Body of pancreas (tissue), 4 donors: Measurements from ENCODE around the gene SRSF5. TPM values are rescaled to one million over a fixed set of nuclear protein-coding genes. Genes with fewer than 3 reads are reported as not detected.

Experiments used
- ATAC-seq: fragments of 150-250 bp; one replicate; pipeline ENCODE4 v1.9.1; 2016
- DNase-seq, 4 donors: peaks; one replicate each; pipeline ENCODE4 v3.0.0-alpha.2; 2019
- H3K27ac ChIP-seq, 4 donors: fragments of 200-600 bp; sonication (generic); 1 replicate in 3 of 4; 2 replicates in 1 of 4; pipeline versions ENCODE4 v1.5.1 to v1.6.1; 2016 to 2019; ENCODE audit warnings: mild to moderate bottlenecking in 1 of 4, mixed read lengths in 1 of 4, moderate library complexity in 1 of 4
- H3K27me3 ChIP-seq, 2 donors: fragments of 200-600 bp; sonication (generic); one replicate each; pipeline ENCODE4 v1.6.0; 2016; ENCODE audit warnings: mild to moderate bottlenecking in 1 of 2
- H3K36me3 ChIP-seq, 2 donors: fragments of 200-600 bp; sonication (generic); replicated peaks in 1 of 2; 2 replicates each; pipeline ENCODE4 v1.5.1; 2016; ENCODE audit warnings: low read depth in 2 of 2; ENCODE audit not compliant: insufficient read depth in 1 of 2
- H3K4me1 ChIP-seq: fragments of 200-600 bp; sonication (generic); one replicate; pipeline ENCODE4 v1.6.0; 2016
- H3K4me3 ChIP-seq, 2 donors: fragments of 200-600 bp; sonication (generic); 1 replicate in 1 of 2; 2 replicates in 1 of 2; pipeline ENCODE4 v1.5.1; 2016 to 2019
- H3K9me3 ChIP-seq, 3 donors: fragments of 200-600 bp; sonication (generic); 1 replicate in 2 of 3; 2 replicates in 1 of 3; pipeline ENCODE4 v1.5.1; 2016
- CTCF ChIP-seq, 7 experiments: fragments of 450-650 bp in 4 of 7; fragments of 200-600 bp in 3 of 7; sonication (generic) in 3 of 7; IDR thresholded peaks; one replicate each; pipeline ENCODE4 v1.5.1; 2016 to 2019; ENCODE audit warnings: antibody characterized with exemption in 7 of 7
- POLR2A ChIP-seq, 3 donors: fragments of 450-650 bp; IDR thresholded peaks; one replicate each; pipeline ENCODE4 v1.6.1; 2016; ENCODE audit warnings: antibody characterized with exemption in 3 of 3, mild to moderate bottlenecking in 2 of 3
- WGBS, 2 donors: methylation state at CpG; one replicate each; pipeline ENCODE4 v1.1.5; 2017; 5-methylcytosine and 5-hydroxymethylcytosine counted together
- intact Hi-C: fragments of 100-400 bp; cut with DNase I; formaldehyde crosslinking; loops from one replicate; pipeline ENCODE4 v1.15.1; 2023
- total RNA-seq, 2 donors: library from RNA; depleted of rRNA; stranded (reverse); fragments of >200 nt; gene quantifications; one replicate each; pipeline ENCODE4 v1.1.0, GENCODE V29; 2016

Gene SRSF5
- total RNA-seq, 2 donors from 2014 or later = 198 to 230 TPM

- H3K27ac ChIP-seq = no peak overlapping the region
- H3K4me1 ChIP-seq = peaks cover 46% of the 10 kb centered on the region
Measured at GRCh38 chr14:69768873-69769272, 1.9 kb downstream of the SRSF5 start.

GRCh38 chr14:69769623-69770022, 2.7 kb downstream of the SRSF5 start:
- H3K9me3 ChIP-seq = no peaks in the 10 kb centered on the region
- no peaks in the 10 kb centered on the region for H3K27me3 ChIP-seq
- intact Hi-C loops = no loop called here
- H3K27ac ChIP-seq = no peak overlapping the region
- TF ChIP-seq POLR2A (IDR thresholded peaks at IDR 0.05) (no peak), CTCF (IDR thresholded peaks at IDR 0.05) (no peak)
- peaks cover 46% of the 10 kb centered on the region for H3K4me1 ChIP-seq
- ATAC-seq (no peak), DNase-seq (peak; percentile 29 to 45 (median 36))
- H3K36me3 ChIP-seq = peaks cover 14 to 44% of the 10 kb centered on the region in 2 donors
- no peak overlapping the region for H3K4me3 ChIP-seq
- WGBS, 2 donors = 76 to 80% methylated on average over 22 of the region's 22 CpGs

More at GRCh38 chr14:69768873-69769272, 1.9 kb downstream of the SRSF5 start:
- H3K9me3 ChIP-seq = no peaks in the 10 kb centered on the region
- ATAC-seq (no peak), DNase-seq (no peak)
- no peak overlapping the region for H3K4me3 ChIP-seq
- intact Hi-C loops = no loop called here
- H3K27me3 ChIP-seq = no peaks in the 10 kb centered on the region
- peaks cover 14 to 44% of the 10 kb centered on the region in 2 donors for H3K36me3 ChIP-seq
- WGBS, 2 donors = 73 to 79% methylated on average over 8 of the region's 8 CpGs
- TF ChIP-seq CTCF (IDR thresholded peaks at IDR 0.05) = no peak
- no peak for TF ChIP-seq POLR2A (IDR thresholded peaks at IDR 0.05)

- 76 to 90% methylated on average over 3 of the region's 3 CpGs for WGBS, 2 donors
- Histone ChIP-seq H3K4me1 (peaks cover 46% of the 10 kb centered on the region), H3K36me3 (peaks cover 14 to 49% of the 10 kb centered on the region in 2 donors), H3K9me3 (no peaks in the 10 kb centered on the region), H3K27me3 (no peaks in the 10 kb centered on the region), H3K27ac (no peak overlapping the region), H3K4me3 (no peak overlapping the region)
- DNase-seq (no peak), ATAC-seq (no peak)
- intact Hi-C loops = no loop called here
- TF ChIP-seq POLR2A (IDR thresholded peaks at IDR 0.05) = no peak
- TF ChIP-seq CTCF (IDR thresholded peaks at IDR 0.05) = no peak
Measured at GRCh38 chr14:69770559-69770958, 3.6 kb downstream of the SRSF5 start.

- intact Hi-C loops = no loop called here
- H3K36me3 ChIP-seq = peaks cover 14 to 51% of the 10 kb centered on the region in 2 donors
- no peak for DNase-seq
- no peak overlapping the region for H3K27ac ChIP-seq
- H3K9me3 ChIP-seq = no peaks in the 10 kb centered on the region
- H3K4me1 ChIP-seq = peaks cover 49% of the 10 kb centered on the region
- H3K4me3 ChIP-seq = no peak overlapping the region
- ATAC-seq = no peak
- no peaks in the 10 kb centered on the region for H3K27me3 ChIP-seq
- TF ChIP-seq CTCF (IDR thresholded peaks at IDR 0.05) (no peak), POLR2A (IDR thresholded peaks at IDR 0.05) (no peak)
- 95% methylated on average over 16 of the region's 16 CpGs for WGBS, 2 donors
Measured at GRCh38 chr14:69771136-69771535, 4.2 kb downstream of the SRSF5 start.
